T-helper 1 cell (primary cell): ENCODE results near the gene SERPINB1.
A peak's percentile ranks its signal among the peaks of the same experiment; 100 is the strongest.

Source experiments
- DNase-seq, 5 donors: peaks; one replicate each; pipeline ENCODE4 v3.0.0-alpha.2; 2012 to 2020

SERPINB1 gene

GRCh38 chr6:2844008-2844407 lies 2.3 kb upstream of the SERPINB1 start:
- DNase-seq, result no peak

- DNase-seq, result no peak
Measured at GRCh38 chr6:2843138-2843740, 1.6 kb upstream of the SERPINB1 start.

GRCh38 chr6:2842139-2842552 lies 483 bp upstream of the SERPINB1 start:
- DNase-seq, result no peak

GRCh38 chr6:2840749-2841061 lies 958 bp downstream of the SERPINB1 start:
- DNase-seq, result no peak

- no peak for DNase-seq
Measured at GRCh38 chr6:2839982-2840748, 1.5 kb downstream of the SERPINB1 start.

- DNase-seq, result no peak
Measured at GRCh38 chr6:2839195-2839981, 2.3 kb downstream of the SERPINB1 start.

- DNase-seq, result no peak
Measured at GRCh38 chr6:2838251-2838650, 3.4 kb downstream of the SERPINB1 start.

- no peak for DNase-seq
Measured at GRCh38 chr6:2834262-2834661, 7.4 kb downstream of the SERPINB1 start.

- no peak for DNase-seq
Measured at GRCh38 chr6:2831392-2831791, 10.3 kb downstream of the SERPINB1 start.

- no peak for DNase-seq
Measured at GRCh38 chr6:2830183-2830582, 11.5 kb downstream of the SERPINB1 start.

GRCh38 chr6:2829253-2829652 lies 12.4 kb downstream of the SERPINB1 start:
- DNase-seq, result no peak

- DNase-seq, result no peak
Measured at GRCh38 chr6:2828629-2829028, 13.0 kb downstream of the SERPINB1 start.

GRCh38 chr6:2827142-2827541 lies 14.5 kb downstream of the SERPINB1 start:
- no peak for DNase-seq

- DNase-seq, result no peak
Measured at GRCh38 chr6:2826131-2826530, 15.5 kb downstream of the SERPINB1 start.

GRCh38 chr6:2823104-2823850 lies 18.4 kb downstream of the SERPINB1 start:
- DNase-seq, result no peak

- DNase-seq, result no peak
Measured at GRCh38 chr6:2821554-2821953, 20.1 kb downstream of the SERPINB1 start.

- DNase-seq, result peak in 1 of 5 donors; percentile 13
Measured at GRCh38 chr6:2820415-2820814, 21.2 kb downstream of the SERPINB1 start.

GRCh38 chr6:2819978-2820377 lies 21.7 kb downstream of the SERPINB1 start:
- no peak for DNase-seq

- no peak for DNase-seq
Measured at GRCh38 chr6:2819115-2819514, 22.5 kb downstream of the SERPINB1 start.

GRCh38 chr6:2818593-2818992 lies 23.1 kb downstream of the SERPINB1 start:
- DNase-seq, result no peak

GRCh38 chr6:2817903-2818443 lies 23.7 kb downstream of the SERPINB1 start:
- DNase-seq, result no peak

GRCh38 chr6:2816158-2816557 lies 25.5 kb downstream of the SERPINB1 start:
- DNase-seq, result no peak

GRCh38 chr6:2812695-2813094 lies 29.0 kb downstream of the SERPINB1 start:
- no peak for DNase-seq
